HG03558 (cell line): ENCODE results near the gene TMEM127.
"Not testable (repeated sequence)": the region's sequence is repeated elsewhere in the genome, so short reads cannot be mapped to it uniquely, and the experiment has no call there.

ENCODE experiments used
- ATAC-seq: cut with Tn5 transposase; IDR thresholded peaks from one replicate; pipeline ENCODE4 v1.9.1; 2021; ENCODE audit warnings: moderate number of reproducible peaks; ENCODE audit not compliant: unreplicated experiment; ENCODE audit errors: extremely low read depth

The TMEM127 gene

GRCh38 chr2:96243843-96244242, 22.0 kb downstream of the TMEM127 start:
- ATAC-seq, result no peak

GRCh38 chr2:96241900-96242611, 23.7 kb downstream of the TMEM127 start:
- ATAC-seq, result peak; percentile 81

GRCh38 chr2:96241227-96241626, 24.6 kb downstream of the TMEM127 start:
- no peak for ATAC-seq

GRCh38 chr2:96240341-96241038, 25.3 kb downstream of the TMEM127 start:
- no peak for ATAC-seq

- ATAC-seq, result no peak
Measured at GRCh38 chr2:96239745-96240264, 26.0 kb downstream of the TMEM127 start.

GRCh38 chr2:96239091-96239490, 26.7 kb downstream of the TMEM127 start:
- ATAC-seq, result no peak

- ATAC-seq, result no peak
Measured at GRCh38 chr2:96238266-96238665, 27.5 kb downstream of the TMEM127 start.

GRCh38 chr2:96236882-96237281, 28.9 kb downstream of the TMEM127 start:
- ATAC-seq, result no peak

GRCh38 chr2:96233880-96234316, 31.9 kb downstream of the TMEM127 start:
- ATAC-seq, result peak; percentile 61

- no peak for ATAC-seq
Measured at GRCh38 chr2:96233436-96233835, 32.4 kb downstream of the TMEM127 start.

GRCh38 chr2:96231316-96231715, 34.5 kb downstream of the TMEM127 start:
- no peak for ATAC-seq

- no peak for ATAC-seq
Measured at GRCh38 chr2:96225016-96225533, 40.7 kb downstream of the TMEM127 start.

- ATAC-seq, result not testable (repeated sequence)
Measured at GRCh38 chr2:96221106-96221505, 44.7 kb downstream of the TMEM127 start.

- ATAC-seq, result not testable (repeated sequence)
Measured at GRCh38 chr2:96219959-96220358, 45.8 kb downstream of the TMEM127 start.

GRCh38 chr2:96218508-96219131, 47.2 kb downstream of the TMEM127 start:
- ATAC-seq, result no peak

- no peak for ATAC-seq
Measured at GRCh38 chr2:96214554-96214953, 51.2 kb downstream of the TMEM127 start.

GRCh38 chr2:96213379-96213778, 52.4 kb downstream of the TMEM127 start:
- no peak for ATAC-seq

GRCh38 chr2:96212339-96212738, 53.5 kb downstream of the TMEM127 start:
- no peak for ATAC-seq

GRCh38 chr2:96209729-96210085, 56.1 kb downstream of the TMEM127 start:
- ATAC-seq, result no peak

GRCh38 chr2:96209011-96209728, 56.6 kb downstream of the TMEM127 start:
- ATAC-seq, result no peak
